ENCODE results near the gene APOBEC3B. TPM values are rescaled to one million over a fixed set of nuclear protein-coding genes. Genes with fewer than 3 reads are reported as not detected.
"Not testable (repeated sequence)": the region's sequence is repeated elsewhere in the genome, so short reads cannot be mapped to it uniquely, and the experiment has no call there.

Gene APOBEC3B
- total RNA-seq, 4 donors from 2014 or later = 1.1 to 5.3 (median 3.1) TPM; not detected in 1

DNA sequence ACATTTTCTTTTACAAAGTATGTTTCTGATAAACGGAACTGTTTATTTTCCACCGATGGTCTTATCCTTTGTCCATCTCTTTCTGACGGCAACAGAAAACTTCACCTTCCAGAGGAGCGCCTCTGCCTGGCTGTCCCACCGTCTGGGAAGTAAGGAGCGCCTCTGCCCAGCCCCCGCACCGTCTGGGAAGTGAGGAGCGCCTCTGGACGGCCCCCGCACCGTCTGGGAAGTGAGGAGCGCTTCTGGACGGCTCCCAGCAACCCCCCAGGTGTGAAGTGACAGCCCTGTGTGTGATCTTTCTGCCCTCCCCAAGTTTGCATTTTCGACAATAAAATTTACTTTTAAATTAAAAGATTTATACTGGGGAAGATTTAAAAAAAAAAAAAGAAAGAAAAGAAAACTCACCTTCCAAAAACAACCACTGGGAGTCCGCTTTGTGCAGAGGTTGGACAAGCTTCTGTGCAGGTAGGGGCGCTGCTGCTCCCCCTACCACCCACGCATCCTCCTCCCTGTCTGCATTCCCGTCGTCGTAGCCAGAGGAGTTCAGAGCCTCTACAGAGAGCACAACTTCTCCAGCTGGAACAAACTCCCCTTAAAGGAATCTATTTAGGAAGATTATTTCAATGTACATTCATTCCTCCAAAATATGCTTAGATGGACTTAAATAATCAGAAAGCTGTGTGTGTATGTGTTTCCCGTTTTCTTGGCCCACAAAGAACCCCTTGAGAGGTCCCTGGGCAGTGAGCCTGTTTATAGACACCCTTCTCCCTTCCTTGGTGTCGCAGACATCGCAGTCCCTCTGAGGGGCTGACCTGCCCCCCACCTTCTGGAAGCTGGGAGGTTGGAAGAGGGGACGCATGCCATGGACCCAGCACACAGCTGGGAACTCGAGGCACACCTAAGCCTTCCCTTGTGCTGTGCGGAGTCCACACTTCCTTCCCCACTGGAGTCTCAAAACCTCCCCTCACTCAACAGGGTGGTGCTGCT, 849 bp upstream of the APOBEC3B start:
- Histone ChIP-seq H3K27me3 (no peaks in the 10 kb centered on the region), H3K9me3 (peaks cover 0 to 6% (median 0%) of the 10 kb centered on the region in 3 donors), H3K27ac (peak overlapping the region in 3 of 4 donors; percentile 74 to 86 (median 76)), H3K4me3 (peak overlapping the region in 3 of 4 donors; percentile 23 to 69 (median 43)), H3K4me1 (peaks cover 0 to 42% (median 16%) of the 10 kb centered on the region in 3 donors), H3K36me3 (no peaks in the 10 kb centered on the region)
- 5 to 13% methylated on average over 16 of the region's 27 CpGs for WGBS, 2 donors
- TF ChIP-seq, protein P1, sequence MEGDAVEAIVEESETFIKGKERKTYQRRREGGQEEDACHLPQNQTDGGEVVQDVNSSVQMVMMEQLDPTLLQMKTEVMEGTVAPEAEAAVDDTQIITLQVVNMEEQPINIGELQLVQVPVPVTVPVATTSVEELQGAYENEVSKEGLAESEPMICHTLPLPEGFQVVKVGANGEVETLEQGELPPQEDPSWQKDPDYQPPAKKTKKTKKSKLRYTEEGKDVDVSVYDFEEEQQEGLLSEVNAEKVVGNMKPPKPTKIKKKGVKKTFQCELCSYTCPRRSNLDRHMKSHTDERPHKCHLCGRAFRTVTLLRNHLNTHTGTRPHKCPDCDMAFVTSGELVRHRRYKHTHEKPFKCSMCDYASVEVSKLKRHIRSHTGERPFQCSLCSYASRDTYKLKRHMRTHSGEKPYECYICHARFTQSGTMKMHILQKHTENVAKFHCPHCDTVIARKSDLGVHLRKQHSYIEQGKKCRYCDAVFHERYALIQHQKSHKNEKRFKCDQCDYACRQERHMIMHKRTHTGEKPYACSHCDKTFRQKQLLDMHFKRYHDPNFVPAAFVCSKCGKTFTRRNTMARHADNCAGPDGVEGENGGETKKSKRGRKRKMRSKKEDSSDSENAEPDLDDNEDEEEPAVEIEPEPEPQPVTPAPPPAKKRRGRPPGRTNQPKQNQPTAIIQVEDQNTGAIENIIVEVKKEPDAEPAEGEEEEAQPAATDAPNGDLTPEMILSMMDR (IDR thresholded peaks at IDR 0.05) = peak in 4 of 6 experiments; percentile 35 to 54 (median 47)
- peak in 1 of 4 donors; percentile 24 for TF ChIP-seq POLR2A (IDR thresholded peaks at IDR 0.05)
- no peak for DNase-seq
- intact Hi-C loops (cut with DNase I) = loop anchor here (10.0 kb wide), 1 partner anchor 106 kb away; the partner anchor contains the start of gene CBX6

DNA sequence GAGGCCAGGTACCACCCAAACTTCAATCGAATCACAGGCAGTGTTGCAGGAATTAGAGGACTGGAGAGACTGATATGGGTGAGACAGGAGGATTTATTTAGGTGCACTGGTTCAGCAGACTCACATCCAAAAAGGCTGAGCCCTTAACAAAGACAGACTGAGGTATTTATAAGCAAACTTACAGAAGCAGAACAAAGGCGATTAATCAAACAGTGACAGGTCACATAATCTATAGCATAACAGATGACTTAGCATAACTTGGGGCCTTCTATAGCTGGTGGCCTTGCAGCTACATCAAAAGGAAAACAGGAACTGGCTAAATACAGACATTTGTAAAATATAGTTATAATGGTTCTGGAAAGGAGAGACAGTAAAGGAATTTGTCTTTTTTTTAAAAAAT, 2.1 kb downstream of the APOBEC3B start:
- TF ChIP-seq, protein P1 (IDR thresholded peaks at IDR 0.05) = no peak
- no peak for TF ChIP-seq POLR2A (IDR thresholded peaks at IDR 0.05)
- WGBS, 2 donors = 69 to 80% methylated on average over 2 of the region's 2 CpGs
- Histone ChIP-seq H3K9me3 (peaks cover 0 to 6% (median 0%) of the 10 kb centered on the region in 3 donors), H3K36me3 (no peaks in the 10 kb centered on the region), H3K27ac (peak overlapping the region in 2 of 4 donors; percentile 57 to 78), H3K4me1 (peaks cover 0 to 42% (median 16%) of the 10 kb centered on the region in 3 donors), H3K4me3 (no peak overlapping the region), H3K27me3 (no peaks in the 10 kb centered on the region)
- no peak for DNase-seq
- intact Hi-C loops (cut with DNase I) = loop anchor here (10.0 kb wide), 1 partner anchor 109 kb away; the partner anchor contains the start of gene CBX6

DNA sequence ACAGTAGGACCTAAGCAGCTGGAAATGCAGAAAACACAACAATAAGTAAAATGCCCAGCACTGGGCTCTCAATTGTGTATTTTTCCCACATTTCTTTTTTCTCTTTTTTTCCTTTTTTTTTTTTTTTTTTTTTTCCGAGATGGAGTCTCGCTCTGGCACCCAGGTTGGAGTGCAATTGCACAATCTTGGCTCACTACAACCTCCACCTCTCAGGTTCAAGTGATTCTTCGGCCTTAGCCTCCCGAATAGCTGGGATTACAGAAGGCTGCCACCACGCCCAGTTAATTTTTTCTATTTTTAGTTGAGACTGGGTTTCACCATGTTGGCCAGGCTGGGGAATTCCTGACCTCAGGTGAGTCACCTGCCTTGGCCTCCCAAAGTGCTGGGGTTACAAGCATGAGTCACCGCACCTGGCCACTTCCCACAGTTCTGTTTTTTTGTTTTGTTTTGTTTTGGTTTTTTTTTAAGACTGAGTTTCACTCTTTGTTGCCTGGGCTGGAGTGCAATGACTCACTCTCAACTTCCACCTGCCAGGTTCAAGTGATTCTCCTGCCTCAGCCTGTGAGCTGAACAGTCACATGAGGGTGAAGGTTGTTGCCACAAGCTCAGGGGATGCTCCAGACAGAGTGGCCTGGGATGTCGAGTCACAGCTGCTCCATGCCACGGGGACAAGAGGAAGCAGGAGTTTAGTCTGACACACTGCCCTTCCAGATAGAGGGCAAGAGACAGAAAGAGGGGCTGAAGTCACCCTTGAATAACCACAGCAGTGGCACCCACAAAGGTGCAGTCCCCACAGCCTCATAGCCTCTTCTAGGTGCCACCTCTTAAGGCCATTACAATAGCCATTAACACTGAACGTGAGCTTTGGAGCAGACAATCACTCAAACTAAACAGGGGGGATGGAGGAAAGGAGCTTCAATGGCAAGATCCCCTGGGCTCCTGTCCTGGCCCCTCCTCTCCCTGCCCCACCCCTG, 2.9 kb downstream of the APOBEC3B start:
- not testable (repeated sequence) for H3K36me3 ChIP-seq, DNase-seq, H3K4me3 ChIP-seq, H3K9me3 ChIP-seq, H3K27me3 ChIP-seq
- peaks cover 0 to 42% (median 16%) of the 10 kb centered on the region in 3 donors for H3K4me1 ChIP-seq
- intact Hi-C loops (cut with DNase I) = loop anchor here (10.0 kb wide), 1 partner anchor 110 kb away; the partner anchor contains the start of gene CBX6
- WGBS, 2 donors = 30 to 37% methylated on average over 6 to 7 of the region's 9 CpGs
- H3K27ac ChIP-seq = peak overlapping the region in 3 of 4 donors; percentile 52 to 78 (median 57)

DNA sequence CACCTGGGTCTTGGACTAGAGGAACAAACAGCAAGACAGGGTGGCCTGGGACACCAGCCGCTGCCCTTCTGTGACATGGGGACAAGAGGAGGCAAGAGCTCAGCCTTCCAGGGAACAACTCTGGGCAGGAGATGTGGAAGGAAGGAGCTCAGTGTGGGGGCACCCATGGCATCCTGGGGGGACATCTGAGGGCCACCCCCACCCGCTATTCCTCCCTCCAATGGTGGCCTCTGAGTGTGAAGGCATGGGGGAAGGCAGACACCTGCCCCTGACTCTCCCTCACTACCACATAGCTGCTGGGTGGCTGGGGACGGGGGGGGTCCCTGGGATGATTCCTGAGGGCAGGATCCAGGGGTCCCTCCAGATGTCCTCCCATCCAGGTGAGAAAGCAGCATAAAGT, 4.5 kb downstream of the APOBEC3B start:
- no peaks in the 10 kb centered on the region for H3K27me3 ChIP-seq
- DNase-seq = no peak
- H3K27ac ChIP-seq = no peak overlapping the region
- WGBS, 2 donors = 80% methylated on average over 2 of the region's 3 CpGs; no CpG with 5 or more reads in 1 of the 2 donors
- no peaks in the 10 kb centered on the region for H3K36me3 ChIP-seq
- TF ChIP-seq, protein P1 (IDR thresholded peaks at IDR 0.05) = no peak
- TF ChIP-seq POLR2A (IDR thresholded peaks at IDR 0.05) = no peak
- H3K4me1 ChIP-seq = peaks cover 0 to 30% (median 7%) of the 10 kb centered on the region in 3 donors
- no peak overlapping the region for H3K4me3 ChIP-seq
- intact Hi-C loops (cut with DNase I) = loop anchor here (10.0 kb wide), 1 partner anchor 112 kb away; the partner anchor contains the start of gene CBX6
- peaks cover 0 to 6% (median 0%) of the 10 kb centered on the region in 3 donors for H3K9me3 ChIP-seq

Data from esophagus squamous epithelium (tissue), 5 donors.